Stimulated activated CD4-positive, alpha-beta T cell treated with anti-CD3 and anti-CD28 coated beads, Interleukin-15, amount 100 ng/mL, for 1 hour (primary cell): ENCODE data around the gene LRRC8B.
"Not testable (repeated sequence)": the region's sequence is repeated elsewhere in the genome, so short reads cannot be mapped to it uniquely, and the experiment has no call there.

Experiments
- DNase-seq, 2 donors: peaks; one replicate each; pipeline ENCODE4 v3.0.0-alpha.2; 2020; ENCODE audit warnings: low read depth in 1 of 2, low spot score in 1 of 2

The LRRC8B gene

DNA sequence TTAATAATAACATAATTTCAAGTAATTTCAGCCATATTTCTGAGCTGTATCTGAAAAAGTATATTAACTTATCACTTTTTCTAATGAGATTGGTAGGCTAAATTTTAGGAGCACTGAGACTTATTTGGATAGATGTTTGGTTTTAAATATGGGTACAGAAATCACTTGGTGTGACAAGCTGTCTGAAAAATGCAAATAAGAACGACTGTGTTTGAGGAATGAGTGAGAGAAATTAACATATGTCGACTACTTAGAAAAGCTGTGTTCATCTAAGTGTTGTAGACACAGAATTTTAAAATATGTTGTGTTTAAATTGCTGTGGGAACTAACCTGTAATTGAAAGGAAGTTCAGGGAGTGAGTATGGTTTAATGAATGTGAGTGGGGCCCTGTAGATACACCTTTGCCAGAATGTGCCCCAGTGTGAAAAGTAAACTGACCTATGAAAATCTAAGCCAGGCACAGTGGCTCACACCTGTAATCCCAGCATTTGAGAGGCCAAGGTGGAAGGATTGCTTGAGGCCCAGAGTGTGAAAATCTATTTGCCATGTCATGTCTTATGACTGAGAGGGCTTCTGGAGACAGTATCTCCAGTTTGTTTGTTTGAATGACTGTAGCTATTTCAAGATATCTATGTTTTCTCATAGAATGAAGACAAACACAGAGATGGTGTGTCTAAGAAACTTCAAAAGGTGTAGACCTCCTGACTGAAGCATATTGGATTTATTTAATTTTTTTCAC is 54.5 kb downstream of the LRRC8B start:
- no peak for DNase-seq

DNA sequence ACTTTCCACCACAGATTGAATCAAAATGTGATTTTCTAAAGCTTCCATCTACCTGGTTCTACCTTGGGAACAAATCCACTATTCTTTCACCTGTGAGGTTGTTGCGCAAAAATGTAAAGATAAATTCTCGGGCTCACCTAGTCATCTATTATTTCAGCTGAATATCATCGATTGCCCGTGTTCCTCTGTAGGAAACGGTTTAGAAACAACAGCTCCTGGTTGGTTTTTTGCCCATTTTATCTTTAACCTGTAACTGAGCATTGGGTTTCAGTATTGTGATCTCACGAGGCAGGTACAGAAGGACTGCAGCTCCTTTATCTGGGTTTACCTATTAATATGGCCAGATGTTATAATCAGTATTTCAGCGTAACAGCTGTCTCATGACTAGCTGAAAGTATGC is 55.4 kb downstream of the LRRC8B start:
- no peak for DNase-seq

DNA sequence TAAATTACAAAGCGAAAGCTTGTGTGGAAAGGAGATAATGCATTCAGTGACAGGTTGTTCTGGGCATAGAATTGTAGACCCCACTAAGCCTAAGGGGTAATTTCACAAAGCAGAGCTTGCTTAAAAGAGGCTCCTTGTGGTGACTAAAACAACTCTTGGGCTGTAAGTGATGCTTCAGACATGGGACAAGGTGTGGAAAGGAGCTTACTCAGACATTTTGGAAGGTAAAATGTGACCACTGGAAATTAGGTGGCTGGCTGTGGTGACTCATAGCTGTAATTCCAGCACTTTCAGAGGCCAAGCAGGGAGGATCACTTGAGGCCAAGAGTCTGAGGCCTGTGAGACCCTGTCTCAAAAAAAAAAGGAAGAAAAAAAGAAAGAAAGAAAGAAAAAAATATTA is 57.2 kb downstream of the LRRC8B start:
- no peak for DNase-seq

DNA sequence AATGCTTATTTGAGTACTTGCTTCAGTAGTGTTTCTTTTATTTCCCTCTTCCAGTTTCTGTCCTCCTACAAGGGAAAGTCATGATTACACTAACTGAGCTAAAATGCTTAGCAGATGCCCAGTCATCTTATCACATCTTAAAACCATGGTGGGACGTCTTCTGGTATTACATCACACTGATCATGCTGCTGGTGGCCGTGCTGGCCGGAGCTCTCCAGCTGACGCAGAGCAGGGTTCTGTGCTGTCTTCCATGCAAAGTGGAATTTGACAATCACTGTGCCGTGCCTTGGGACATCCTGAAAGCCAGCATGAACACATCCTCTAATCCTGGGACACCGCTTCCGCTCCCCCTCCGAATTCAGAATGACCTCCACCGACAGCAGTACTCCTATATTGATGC is 57.9 kb downstream of the LRRC8B start:
- DNase-seq, result no peak

DNA sequence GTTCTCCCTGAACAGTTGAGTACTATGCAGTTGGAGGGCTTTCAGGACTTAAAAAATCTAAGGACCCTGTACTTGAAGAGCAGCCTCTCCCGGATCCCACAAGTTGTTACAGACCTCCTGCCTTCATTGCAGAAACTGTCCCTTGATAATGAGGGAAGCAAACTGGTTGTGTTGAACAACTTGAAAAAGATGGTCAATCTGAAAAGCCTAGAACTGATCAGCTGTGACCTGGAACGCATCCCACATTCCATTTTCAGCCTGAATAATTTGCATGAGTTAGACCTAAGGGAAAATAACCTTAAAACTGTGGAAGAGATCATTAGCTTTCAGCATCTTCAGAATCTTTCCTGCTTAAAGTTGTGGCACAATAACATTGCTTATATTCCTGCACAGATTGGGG is 59.6 kb downstream of the LRRC8B start:
- DNase-seq, result no peak

DNA sequence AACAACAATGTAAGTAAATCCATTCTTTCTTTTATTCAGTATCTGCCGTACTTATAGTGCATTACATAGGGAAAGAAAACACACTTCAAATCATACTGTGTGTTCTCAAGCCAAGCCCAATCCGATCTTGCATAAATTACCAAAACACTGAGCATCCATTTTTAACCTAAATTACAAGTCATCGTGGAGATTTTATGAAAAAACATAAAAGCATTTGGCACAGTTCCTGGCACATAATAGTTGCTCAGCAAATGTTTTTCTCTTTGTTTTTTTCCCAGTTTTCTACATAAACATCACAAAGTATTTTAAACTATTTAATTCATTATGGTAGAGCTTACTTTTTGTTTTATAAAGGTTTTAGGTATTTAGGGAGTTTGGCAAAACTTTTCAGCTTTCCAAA is 60.2 kb downstream of the LRRC8B start:
- DNase-seq, result no peak

DNA sequence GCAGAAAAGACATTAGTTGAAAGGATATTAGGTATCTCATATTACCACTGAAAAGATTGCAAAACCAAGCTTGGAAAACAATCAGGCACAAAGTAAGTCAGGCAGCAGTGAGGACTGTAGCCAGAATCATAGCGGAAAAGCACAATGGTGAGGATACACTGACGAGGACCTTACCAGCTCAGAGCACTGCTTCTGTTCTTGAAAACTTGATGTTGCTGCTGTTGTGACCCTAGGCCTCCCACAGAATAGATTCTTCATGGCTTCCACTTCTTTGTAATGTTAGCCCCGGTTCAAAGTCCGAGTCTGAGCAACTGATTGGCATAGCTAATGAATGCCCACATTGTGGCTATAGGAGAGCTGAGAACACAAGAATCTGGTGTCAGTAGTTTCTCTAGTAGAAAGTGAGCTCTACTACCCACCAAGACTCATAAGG is 63.1 kb downstream of the LRRC8B start:
- DNase-seq, result no peak

DNA sequence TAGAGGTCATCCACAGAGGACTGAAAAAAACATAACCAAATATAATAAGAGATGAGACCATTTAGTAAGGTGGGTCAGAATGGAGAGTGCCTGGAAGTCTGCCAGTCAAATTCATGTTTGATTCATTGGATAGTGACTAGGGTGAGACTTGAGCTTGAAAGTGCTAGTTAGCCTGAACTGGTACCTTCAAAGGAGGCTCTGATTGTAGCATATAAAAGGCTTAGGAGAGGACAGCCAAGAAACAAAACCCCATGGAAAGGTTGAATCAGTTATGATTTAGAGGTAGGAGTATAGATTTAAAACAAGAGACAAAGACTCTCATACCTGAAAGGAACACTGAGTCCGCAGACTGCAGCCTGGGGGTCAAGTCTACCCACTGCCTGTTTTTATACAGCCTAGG is 63.9 kb downstream of the LRRC8B start:
- DNase-seq, result no peak

DNA sequence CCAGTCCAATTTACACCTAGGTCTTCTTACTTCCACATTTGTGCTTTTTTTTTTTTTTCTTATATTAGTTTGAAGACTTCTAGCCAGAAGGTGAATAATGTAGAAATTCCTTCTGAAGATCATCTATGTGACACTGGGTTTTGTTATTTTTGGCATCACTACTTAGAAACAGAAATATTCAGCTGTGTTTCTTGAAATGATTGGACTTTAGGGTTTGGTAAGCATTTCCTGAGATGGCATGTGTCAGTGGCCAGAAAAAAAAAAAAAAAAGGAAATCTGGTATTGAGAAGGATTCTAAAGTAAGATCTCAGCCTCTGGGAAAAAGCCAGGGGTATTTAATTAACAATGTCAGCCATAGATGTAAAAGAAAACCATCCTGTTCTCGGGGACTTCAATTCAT is 64.9 kb downstream of the LRRC8B start:
- no peak for DNase-seq

DNA sequence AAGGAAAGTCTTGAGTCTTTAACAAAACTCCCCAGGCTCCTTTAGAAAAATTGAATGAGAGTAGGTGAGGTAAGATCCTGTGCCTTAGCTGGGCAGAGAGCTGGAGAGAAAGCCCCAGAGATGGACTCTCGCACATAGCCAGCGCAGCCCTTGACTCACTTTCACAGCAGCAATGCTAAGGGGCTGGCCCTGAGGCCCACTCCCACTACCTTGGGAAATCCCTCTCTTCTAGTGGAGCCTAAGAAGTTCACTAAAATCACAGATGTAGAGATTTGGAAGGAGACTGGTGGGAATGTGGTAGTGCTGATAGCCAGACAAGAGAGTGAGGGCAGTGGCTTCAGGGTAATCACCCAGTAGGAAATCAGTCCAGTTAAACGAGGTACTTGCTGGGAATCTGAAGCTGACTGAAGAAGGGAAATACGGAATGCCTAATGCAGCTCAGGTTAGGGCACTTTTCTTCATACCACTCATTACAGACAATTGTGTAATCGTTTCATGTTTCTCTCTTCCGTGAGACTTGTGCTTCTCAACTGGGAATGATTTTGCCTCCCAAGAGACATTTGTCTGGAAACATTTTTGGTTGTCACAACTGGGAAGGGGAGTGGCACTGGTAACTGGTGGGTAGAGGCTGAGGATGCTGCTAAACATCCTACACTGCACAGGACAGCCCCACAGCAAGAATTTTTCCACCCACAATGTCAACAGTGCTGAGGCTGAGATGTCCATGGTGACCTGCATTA is 65.9 kb downstream of the LRRC8B start:
- no peak for DNase-seq

DNA sequence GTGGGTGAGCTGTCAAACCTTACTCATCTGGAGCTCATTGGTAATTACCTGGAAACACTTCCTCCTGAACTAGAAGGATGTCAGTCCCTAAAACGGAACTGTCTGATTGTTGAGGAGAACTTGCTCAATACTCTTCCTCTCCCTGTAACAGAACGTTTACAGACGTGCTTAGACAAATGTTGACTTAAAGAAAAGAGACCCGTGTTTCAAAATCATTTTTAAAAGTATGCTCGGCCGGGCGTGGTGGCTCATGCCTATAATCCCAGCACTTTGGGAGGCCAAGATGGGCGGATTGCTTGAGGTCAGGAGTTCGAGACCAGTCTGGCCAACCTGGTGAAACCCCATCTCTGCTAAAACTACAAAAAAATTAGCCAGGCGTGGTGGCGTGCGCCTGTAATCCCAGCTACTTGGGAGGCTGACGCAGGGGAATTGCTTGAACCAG is 68.3 kb downstream of the LRRC8B start:
- not testable (repeated sequence) for DNase-seq

DNA sequence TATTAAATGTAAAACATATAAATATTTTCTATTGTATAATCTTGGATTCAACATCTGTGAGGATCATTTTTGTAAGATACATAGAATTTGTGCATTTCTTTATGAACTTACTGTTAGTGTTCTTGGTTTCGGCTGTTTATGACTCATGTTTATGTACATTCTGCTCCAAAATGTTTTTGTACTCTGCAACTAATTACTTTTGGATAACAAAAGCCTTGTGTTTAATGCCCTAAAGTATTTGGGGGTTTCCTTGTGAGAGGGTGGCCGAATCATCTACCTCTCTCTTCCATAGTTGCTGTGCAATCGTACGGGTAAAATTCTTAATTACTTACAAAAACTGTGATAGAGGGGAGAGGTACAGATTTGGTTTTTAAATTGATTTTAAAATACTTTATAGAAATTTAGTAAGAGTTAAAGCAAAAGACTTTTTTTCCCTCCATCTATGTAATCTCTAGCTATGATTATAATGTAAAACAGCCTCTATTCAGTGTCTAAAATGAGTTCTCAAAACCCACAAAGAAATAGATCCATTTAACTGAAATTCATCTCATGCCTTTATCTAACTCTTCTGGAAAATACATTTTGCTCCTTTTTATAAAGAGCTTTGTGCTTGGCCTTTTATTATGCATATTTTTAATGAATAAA is 69.6 kb downstream of the LRRC8B start:
- DNase-seq, result no peak

DNA sequence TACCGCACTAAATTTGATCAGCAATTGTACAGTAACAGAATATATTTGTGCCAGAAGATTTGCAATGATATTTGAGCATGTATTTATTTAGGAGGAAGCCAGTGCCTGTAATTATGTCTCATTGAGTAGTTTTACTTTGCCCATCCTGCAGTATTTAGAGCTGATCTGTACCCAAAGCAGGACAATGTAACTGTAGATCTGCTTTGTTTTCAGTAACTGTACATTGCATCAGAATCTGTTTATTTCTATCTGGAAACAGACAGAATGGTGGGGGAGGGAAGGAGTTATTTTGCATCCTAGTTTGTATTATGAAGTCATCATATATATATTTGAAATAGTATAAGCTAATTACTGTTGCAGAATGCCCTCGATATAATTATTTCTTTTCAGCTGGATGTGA is 72.1 kb downstream of the LRRC8B start:
- DNase-seq, result no peak

DNA sequence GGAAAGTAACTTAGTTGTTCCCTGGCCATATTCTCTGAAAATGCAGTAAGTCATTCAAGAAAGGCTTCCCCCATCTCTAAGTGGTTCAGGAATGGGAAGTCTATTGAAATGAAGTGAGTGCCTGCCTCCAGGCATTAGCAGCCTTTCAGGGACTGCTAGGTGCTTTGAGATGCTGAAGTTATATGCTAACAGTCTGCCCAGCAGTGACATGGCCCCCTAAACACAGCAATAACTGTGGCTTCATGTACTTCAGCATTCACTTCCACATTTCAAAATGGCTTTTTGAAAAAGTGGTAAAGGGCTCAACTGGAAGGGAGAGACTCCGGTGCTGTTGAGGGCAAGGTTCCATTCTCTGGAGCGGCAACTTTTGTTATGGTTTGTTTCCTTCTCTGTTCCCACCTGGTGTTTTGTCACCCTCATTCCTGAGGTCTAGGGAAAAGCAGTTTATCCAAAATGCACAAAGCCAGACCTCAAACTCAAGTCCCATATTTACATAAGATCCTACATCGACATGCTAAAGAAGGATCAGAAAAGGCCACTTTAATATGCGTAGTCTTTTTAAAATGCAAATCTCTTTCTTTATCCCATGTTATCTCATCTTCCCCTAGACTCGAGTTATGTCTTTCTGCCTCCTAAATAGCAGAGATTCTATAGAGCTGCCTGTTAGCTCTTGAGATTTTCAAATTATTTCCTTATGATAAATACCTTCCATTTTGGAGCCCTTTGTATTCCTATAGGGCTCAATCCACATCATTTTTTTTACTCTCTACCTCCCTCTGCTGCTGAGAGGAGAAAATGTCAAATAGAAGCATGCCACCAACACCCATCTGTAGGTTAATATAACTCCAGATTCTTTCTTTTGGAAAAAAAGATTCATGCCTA is 74.1 kb downstream of the LRRC8B start:
- no peak for DNase-seq

DNA sequence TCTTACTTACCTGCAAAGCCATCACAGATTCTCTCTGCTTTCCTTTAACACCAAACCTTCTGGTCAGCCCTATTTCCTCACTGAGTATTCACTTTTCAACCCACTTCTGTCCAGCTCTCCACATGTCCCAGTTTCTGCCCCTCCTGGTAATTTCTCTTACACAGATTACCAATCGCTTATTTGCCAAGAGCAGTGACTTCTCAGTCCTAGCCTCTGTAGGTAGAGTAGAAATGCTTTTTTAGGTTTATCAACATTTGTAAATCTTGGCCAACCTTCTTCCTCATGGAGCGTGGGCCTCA is 74.7 kb downstream of the LRRC8B start:
- DNase-seq, result no peak

DNA sequence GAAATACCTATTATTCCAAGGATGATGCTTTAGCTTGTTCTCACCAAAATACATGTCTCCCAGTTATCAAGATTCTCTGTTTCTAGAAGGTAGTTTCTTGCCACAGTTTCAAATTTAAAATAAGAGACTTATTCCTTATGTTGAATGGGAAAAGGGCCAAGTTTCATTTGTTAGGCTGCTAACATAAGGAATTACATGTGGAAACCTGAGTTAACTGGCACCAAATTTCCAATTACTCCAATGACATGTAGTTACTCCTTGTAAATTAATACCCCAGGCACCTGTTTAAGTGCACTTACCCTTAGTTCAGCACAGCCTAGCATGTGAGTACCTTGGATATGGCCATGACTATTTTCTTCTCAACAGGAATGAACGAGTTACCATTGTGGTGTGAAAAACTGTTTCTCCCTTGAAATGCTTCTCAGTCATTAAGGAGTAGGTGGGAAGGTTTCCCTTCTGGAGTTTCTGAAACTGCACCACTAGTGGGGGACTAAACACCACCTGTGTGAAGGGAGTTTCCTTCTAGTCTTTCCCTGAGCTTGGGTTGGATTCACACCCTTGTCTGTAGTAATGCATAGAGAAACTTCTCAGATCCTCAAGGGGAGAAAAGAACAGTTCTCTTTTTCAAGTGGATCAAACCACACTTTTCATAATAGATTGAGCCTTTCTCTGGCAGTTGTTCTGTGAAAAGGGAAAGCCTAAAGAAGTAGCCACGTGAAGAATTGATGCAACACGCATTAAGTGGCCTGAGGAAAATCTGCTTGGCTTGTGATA is 76.0 kb downstream of the LRRC8B start:
- no peak for DNase-seq

DNA sequence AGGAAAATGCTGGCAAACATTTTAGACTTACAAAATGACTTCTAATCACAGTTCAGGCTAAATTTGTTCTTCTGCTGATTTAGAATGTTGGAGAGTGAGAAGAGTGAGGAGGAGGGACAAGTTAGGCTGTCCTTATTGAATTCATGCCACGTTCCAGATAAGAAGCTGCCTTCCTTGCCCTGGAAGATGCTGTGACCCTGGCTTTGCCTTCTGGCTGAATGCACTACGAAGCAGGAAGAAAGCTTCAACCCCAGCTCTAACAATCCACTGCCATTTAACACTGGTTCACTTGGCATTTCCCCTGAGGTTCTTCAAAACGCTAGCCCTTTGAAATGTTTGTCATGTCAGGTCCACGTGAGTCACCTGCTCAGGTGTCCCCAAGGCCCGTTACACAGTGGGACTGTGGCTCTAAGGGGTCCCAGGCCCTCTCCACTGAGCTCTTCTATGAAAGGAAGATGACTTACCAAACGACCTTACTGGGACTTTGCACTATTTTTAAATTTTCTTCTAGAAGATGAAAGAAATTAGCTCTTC is 78.3 kb downstream of the LRRC8B start:
- DNase-seq, result no peak

DNA sequence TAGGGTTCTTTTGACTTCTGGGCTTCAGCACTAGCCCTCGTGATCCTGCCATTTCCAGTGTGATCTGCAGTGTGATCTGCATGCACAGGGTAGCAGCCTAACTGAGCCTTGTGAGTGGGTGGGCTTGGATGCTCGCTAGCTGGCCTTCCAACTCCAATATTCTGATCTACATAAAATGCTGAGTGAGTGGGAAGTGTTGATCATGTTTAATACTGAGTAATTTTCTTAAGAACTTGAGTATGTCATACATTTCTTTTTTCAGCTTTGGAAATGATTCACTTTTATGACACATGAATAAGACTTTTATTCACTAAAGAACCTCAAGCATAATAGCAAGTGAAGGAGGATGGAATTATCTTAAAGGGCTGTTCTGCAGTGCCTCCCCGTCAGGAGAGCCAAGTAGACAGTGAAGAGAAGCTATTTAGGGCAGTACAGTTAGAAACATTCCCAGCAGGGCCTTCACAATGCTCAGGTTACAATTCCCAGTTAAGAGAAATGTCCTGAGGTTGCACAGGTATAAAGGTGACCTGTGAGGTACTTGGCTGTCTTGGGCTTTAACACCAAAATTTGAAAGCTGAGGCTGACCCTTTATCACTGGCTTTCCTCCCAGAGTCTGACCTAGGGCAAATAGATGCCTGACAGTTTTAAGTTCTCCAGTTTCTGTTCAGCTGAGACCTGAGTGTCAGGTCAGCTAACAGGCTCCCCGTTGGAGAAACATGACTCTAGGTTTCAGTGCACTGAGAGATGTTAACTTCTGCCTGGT is 79.2 kb downstream of the LRRC8B start:
- DNase-seq, result peak in 1 of 2 donors; percentile 27

DNA sequence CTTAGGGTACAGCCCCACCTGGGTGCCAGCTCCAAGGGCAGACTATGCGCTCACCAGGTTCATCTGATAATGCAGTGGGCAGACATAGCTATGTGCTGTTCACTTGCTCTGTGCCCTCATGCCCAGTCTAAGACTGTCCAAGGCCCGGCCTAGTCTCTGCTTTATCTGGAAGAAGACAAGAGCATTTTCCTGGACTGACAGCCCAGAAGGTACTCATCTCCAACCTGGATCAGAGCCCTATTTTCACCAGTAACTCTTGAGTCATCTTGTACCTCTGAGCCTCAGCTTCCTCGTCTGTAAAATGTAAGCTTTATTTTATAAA is 79.7 kb downstream of the LRRC8B start:
- no peak for DNase-seq

DNA sequence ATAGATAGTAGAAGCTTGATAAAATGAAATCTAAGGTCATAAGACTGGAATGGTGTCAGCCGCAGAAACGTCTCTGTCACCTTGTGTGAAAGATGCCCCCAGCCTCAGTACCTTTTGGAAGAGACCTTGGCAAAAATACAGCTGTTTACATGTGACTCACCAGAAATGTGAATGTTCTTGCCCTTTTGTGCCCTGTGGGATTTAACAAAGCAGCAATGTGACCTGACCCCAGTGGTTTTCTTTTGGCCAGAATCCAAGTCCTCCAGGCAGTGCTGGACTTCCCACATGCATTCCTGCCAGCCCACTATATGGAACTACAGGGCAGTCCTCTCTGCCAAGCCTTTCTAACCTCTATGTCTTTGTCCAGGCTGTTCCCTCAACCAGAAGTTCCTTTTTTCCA is 81.1 kb downstream of the LRRC8B start:
- DNase-seq, result no peak
